Testis (tissue), 2 donors: ENCODE measurements around the gene ANAPC15.

Experiments used
- CTCF ChIP-seq, 3 experiments: fragments of 450-650 bp in 2 of 3; fragments of 200-600 bp in 1 of 3; sonication (generic) in 1 of 3; IDR thresholded peaks; one replicate each; pipeline ENCODE4 v1.5.1; 2016 to 2019; ENCODE audit warnings: antibody characterized with exemption in 3 of 3, mild to moderate bottlenecking in 2 of 3, moderate library complexity in 1 of 3
- POLR2A ChIP-seq: fragments of 450-650 bp; IDR thresholded peaks from one replicate; pipeline ENCODE4 v1.6.1; 2017; ENCODE audit warnings: antibody characterized with exemption, mild to moderate bottlenecking, moderate library complexity

- no peak for TF ChIP-seq CTCF (IDR thresholded peaks at IDR 0.05)
- TF ChIP-seq POLR2A, result no peak
Measured at GRCh38 chr11:72141066-72141465, 28.6 kb upstream of the ANAPC15 start.
